Aorta (tissue), 5 donors: Measurements from ENCODE around the gene KCNMA1. TPM values are rescaled to one million over a fixed set of nuclear protein-coding genes. Genes with fewer than 3 reads are reported as not detected.

ENCODE experiments used
- ATAC-seq: fragments of 200-7000 bp; cut with Tn5 transposase; one replicate; pipeline ENCODE4 v1.9.1; 2022; ENCODE audit warnings: moderate library complexity; ENCODE audit not compliant: low FRiP score
- DNase-seq, 2 donors: peaks; one replicate each; pipeline ENCODE4 v3.0.0-alpha.2; 2020
- H3K27ac ChIP-seq, 2 donors: one replicate each; pipeline ENCODE4 v1.5.1; 2013; ENCODE audit warnings: low read length in 2 of 2, mild to moderate bottlenecking in 2 of 2, moderate library complexity in 2 of 2, control low read depth in 1 of 2, inconsistent platforms in 1 of 2, low read depth in 1 of 2
- H3K27me3 ChIP-seq, 2 donors: one replicate each; pipeline ENCODE4 v1.6.1; 2013; ENCODE audit warnings: control low read depth in 1 of 2, low read length in 1 of 2, mild to moderate bottlenecking in 1 of 2, moderate library complexity in 1 of 2; ENCODE audit not compliant: insufficient read depth in 2 of 2, control insufficient read depth in 1 of 2
- H3K36me3 ChIP-seq, 2 donors: one replicate each; pipeline ENCODE4 v1.6.1; 2013; ENCODE audit warnings: control low read depth in 1 of 2, low read length in 1 of 2, mild to moderate bottlenecking in 1 of 2; ENCODE audit not compliant: insufficient read depth in 2 of 2, control insufficient read depth in 1 of 2
- H3K4me1 ChIP-seq, 2 donors: one replicate each; pipeline ENCODE4 v1.6.1; 2013; ENCODE audit warnings: low read length in 2 of 2, control low read depth in 1 of 2, mild to moderate bottlenecking in 1 of 2, moderate library complexity in 1 of 2; ENCODE audit not compliant: insufficient read depth in 2 of 2, control insufficient read depth in 1 of 2
- H3K4me3 ChIP-seq, 2 donors: one replicate each; pipeline ENCODE4 v1.5.1; 2013; ENCODE audit warnings: low read length in 2 of 2, control low read depth in 1 of 2, mild to moderate bottlenecking in 1 of 2
- H3K9me3 ChIP-seq: one replicate; pipeline ENCODE4 v1.6.1; 2013; ENCODE audit warnings: mild to moderate bottlenecking, low read length; ENCODE audit not compliant: control insufficient read depth
- WGBS, 2 donors: extraction: QIAGEN DNeasy Blood & Tissue Kit; methylation state at CpG; one replicate each; pipeline ENCODE4 v1.1.7; 2013; 5-methylcytosine and 5-hydroxymethylcytosine counted together
- intact Hi-C, 2 donors: fragments of 100-400 bp; cut with DNase I; formaldehyde crosslinking; loops; one replicate each; pipeline versions ENCODE4 v1.14.2 to v1.15.0; 2022
- polyA plus RNA-seq, 2 donors: library from polyadenylated mRNA; stranded (reverse); fragments of 200-250 nt; gene quantifications; one replicate each; pipeline ENCODE4 v1.2.3, GENCODE V29; 2013
- total RNA-seq, 2 donors: library from RNA; stranded (reverse); fragmentation: NEBNext Ultra II Directional; extraction: Animal tissue kit (Norgen Biotek cat#: 25700); gene quantifications; one replicate each; pipeline ENCODE4 v1.2.1, GENCODE V29; 2021
- donor health status: healthy with polysubstance abuse.
- donor health status: Bipolar disorder and iron deficiency.
- donor health status: DM: no; HTN: no; CAD: no.
- donor health status: DM: no; HTN: no; CAD: no.
- donor health status: DM: yes; HTN: yes; CAD: no.

The KCNMA1 gene
- total and polyA plus RNA-seq, 4 donors, result 36.8 to 163 (median 125) TPM

DNA sequence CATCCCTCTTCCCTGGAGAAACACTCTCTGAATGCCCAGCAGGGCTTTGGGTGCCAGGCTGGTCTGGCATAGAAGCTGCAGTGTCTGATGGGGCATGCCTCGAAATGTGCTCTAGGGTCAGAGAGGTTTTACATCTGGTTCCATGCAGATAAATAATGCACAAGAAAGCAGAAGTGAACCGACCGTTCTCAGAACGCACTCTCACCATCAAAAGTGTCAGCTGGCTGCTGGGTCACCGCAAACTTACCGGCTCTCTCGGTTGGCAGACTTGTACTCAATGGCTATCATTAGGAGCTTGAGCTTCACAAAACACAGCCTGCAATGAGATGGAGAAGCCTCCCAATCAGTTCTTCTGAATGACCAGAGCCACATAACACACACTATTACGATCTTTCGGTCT is 610.0 kb downstream of the KCNMA1 start:
- no peak overlapping the region for H3K4me3 ChIP-seq
- DNase-seq, result no peak
- no peaks in the 10 kb centered on the region for H3K36me3 ChIP-seq
- ATAC-seq, result no peak
- H3K4me1 ChIP-seq, result peaks cover 2 to 5% of the 10 kb centered on the region in 2 donors
- H3K27me3 ChIP-seq, result no peaks in the 10 kb centered on the region
- 92 to 93% methylated on average over 9 of the region's 9 CpGs for WGBS, 2 donors
- intact Hi-C loops, result no loop called here
- H3K27ac ChIP-seq, result no peak overlapping the region
- H3K9me3 ChIP-seq, result no peaks in the 10 kb centered on the region

GRCh38 chr10:77027141-77027540 is 610.5 kb downstream of the KCNMA1 start:
- H3K27me3 ChIP-seq, result no peaks in the 10 kb centered on the region
- no peak overlapping the region for H3K27ac ChIP-seq
- H3K4me1 ChIP-seq, result peaks cover 2 to 5% of the 10 kb centered on the region in 2 donors
- 96 to 98% methylated on average over 2 of the region's 2 CpGs for WGBS, 2 donors
- DNase-seq (no peak), ATAC-seq (no peak)
- no peak overlapping the region for H3K4me3 ChIP-seq
- intact Hi-C loops, result no loop called here
- no peaks in the 10 kb centered on the region for H3K9me3 ChIP-seq
- no peaks in the 10 kb centered on the region for H3K36me3 ChIP-seq

- intact Hi-C loops, result no loop called here
- 97% methylated on average over 5 of the region's 5 CpGs for WGBS, 2 donors
- ATAC-seq (no peak), DNase-seq (no peak)
- H3K4me1 ChIP-seq, result peaks cover 2 to 5% of the 10 kb centered on the region in 2 donors
- H3K27me3 ChIP-seq, result no peaks in the 10 kb centered on the region
- no peaks in the 10 kb centered on the region for H3K36me3 ChIP-seq
- H3K9me3 ChIP-seq, result no peaks in the 10 kb centered on the region
- H3K4me3 ChIP-seq, result no peak overlapping the region
- no peak overlapping the region for H3K27ac ChIP-seq
Observed at GRCh38 chr10:77026148-77026547, 611.5 kb downstream of the KCNMA1 start.

GRCh38 chr10:77024461-77024860 is 613.1 kb downstream of the KCNMA1 start:
- ATAC-seq (no peak), DNase-seq (no peak)
- Histone ChIP-seq H3K36me3 (no peaks in the 10 kb centered on the region), H3K4me1 (no peaks in the 10 kb centered on the region), H3K27me3 (no peaks in the 10 kb centered on the region), H3K9me3 (no peaks in the 10 kb centered on the region), H3K4me3 (no peak overlapping the region), H3K27ac (no peak overlapping the region)
- intact Hi-C loops, result no loop called here

- DNase-seq (no peak), ATAC-seq (no peak)
- Histone ChIP-seq H3K27ac (no peak overlapping the region), H3K9me3 (no peaks in the 10 kb centered on the region), H3K4me1 (no peaks in the 10 kb centered on the region), H3K27me3 (no peaks in the 10 kb centered on the region), H3K4me3 (no peak overlapping the region), H3K36me3 (no peaks in the 10 kb centered on the region)
- intact Hi-C loops, result no loop called here
- WGBS, 2 donors, result 91 to 95% methylated on average over 2 of the region's 2 CpGs
Observed at GRCh38 chr10:77023396-77023795, 614.2 kb downstream of the KCNMA1 start.

- Histone ChIP-seq H3K36me3 (no peaks in the 10 kb centered on the region), H3K4me3 (no peak overlapping the region), H3K4me1 (peaks cover 0 to 1% of the 10 kb centered on the region in 2 donors), H3K27ac (peak overlapping the region in 1 of 2 donors; percentile 67), H3K9me3 (no peaks in the 10 kb centered on the region), H3K27me3 (no peaks in the 10 kb centered on the region)
- WGBS, 2 donors, result 64 to 82% methylated on average over 4 of the region's 4 CpGs
- DNase-seq (no peak), ATAC-seq (no peak)
- intact Hi-C loops, result no loop called here
Observed at GRCh38 chr10:77022671-77023070, 614.9 kb downstream of the KCNMA1 start.

GRCh38 chr10:77021966-77022490 is 615.6 kb downstream of the KCNMA1 start:
- DNase-seq (no peak), ATAC-seq (peak; percentile 52)
- Histone ChIP-seq H3K36me3 (peaks cover 0 to 1% of the 10 kb centered on the region in 2 donors), H3K4me3 (no peak overlapping the region), H3K9me3 (no peaks in the 10 kb centered on the region), H3K27ac (peak overlapping the region; percentile 40 to 67), H3K27me3 (no peaks in the 10 kb centered on the region), H3K4me1 (peaks cover 0 to 2% of the 10 kb centered on the region in 2 donors)
- 1 to 4% methylated on average over 4 of the region's 4 CpGs for WGBS, 2 donors
- intact Hi-C loops, result no loop called here

DNA sequence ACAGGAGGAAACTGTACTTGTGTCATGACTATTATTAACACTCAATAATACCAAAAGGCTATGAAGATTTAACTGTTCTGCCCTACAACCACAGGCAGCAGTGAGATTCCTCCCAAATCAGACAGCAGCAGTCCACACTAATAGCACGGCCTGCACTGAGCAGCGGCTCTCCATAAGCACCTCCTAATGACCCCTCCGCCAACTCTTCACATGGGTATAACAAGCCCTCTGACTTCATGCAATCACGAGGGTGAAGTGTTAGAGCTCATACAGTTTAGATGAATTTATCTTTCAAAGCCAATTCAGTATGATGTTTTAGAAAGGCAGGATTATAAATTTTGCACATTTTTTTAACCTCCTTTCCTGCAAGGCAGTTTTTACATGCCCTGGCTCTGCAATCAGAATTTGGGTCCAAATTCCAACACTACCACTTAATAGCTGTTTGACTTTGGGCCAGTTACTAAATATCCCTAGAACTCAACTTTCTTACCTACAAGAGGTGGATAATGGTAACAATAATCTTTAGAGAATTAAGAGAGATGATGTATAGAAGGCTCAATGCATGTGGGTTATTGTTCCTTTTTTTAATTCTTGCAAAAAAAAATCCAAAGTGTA is 617.1 kb downstream of the KCNMA1 start:
- Histone ChIP-seq H3K27me3 (no peaks in the 10 kb centered on the region), H3K9me3 (no peaks in the 10 kb centered on the region), H3K4me1 (peaks cover 0 to 2% of the 10 kb centered on the region in 2 donors), H3K4me3 (no peak overlapping the region), H3K27ac (no peak overlapping the region), H3K36me3 (peaks cover 0 to 1% of the 10 kb centered on the region in 2 donors)
- no peak for DNase-seq
- no peak for ATAC-seq
- WGBS, 2 donors, result 30 to 43% methylated on average over 4 of the region's 4 CpGs
- intact Hi-C loops, result no loop called here

GRCh38 chr10:77016855-77017254 is 620.8 kb downstream of the KCNMA1 start:
- Histone ChIP-seq H3K4me1 (peaks cover 2 to 7% of the 10 kb centered on the region in 2 donors), H3K36me3 (peaks cover 0 to 1% of the 10 kb centered on the region in 2 donors), H3K27ac (no peak overlapping the region), H3K4me3 (no peak overlapping the region), H3K9me3 (no peaks in the 10 kb centered on the region), H3K27me3 (no peaks in the 10 kb centered on the region)
- 62 to 69% methylated on average over 4 of the region's 4 CpGs for WGBS, 2 donors
- DNase-seq, result no peak
- intact Hi-C loops, result no loop called here
- ATAC-seq, result no peak
